ENCODE results near the gene TMEM51. TPM values are rescaled to one million over a fixed set of nuclear protein-coding genes. Genes with fewer than 3 reads are reported as not detected.
A peak's percentile ranks its signal among the peaks of the same experiment; 100 is the strongest.

TMEM51 gene
- total and polyA plus RNA-seq, 9 of the 15 experiments (the other 6 are each of a cell fraction or from before 2014, with no cell fraction given), result 0.06 to 1.4 (median 0.58) TPM

DNA sequence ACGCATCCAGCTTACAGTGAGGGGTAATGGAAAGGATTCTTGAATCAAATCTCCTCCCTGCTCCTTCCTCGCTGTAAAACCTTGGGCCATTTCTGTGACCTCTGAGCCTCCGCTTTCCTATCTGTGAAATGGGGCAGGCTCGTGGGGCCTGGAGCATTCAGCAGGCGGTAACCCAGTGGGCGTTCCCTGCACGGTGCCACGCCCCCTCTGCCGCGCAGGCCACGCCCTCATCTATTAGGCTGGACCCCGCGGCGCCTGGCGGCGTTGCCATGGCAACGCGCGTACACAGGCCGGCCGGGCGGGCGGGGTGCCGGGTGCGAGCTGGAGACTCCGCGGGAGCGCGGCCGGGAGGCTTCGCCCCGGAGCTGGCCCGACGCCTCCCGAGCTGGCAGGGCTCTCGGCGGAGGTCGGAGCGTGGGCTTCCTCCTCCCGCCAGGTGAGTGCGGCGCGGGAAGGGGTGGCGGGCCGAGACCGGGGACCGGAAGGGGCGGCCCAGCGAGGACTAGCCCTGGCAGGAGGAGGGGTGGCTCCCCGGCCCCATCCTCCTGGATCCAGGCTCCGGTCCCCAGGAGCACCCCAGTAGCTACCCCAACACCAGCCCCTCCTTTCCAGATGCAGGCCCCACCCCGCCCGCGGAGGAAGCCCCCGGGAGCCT lies 93.5 kb downstream of the TMEM51 start, which contains the start of gene FHAD1 (continued):
- TF ChIP-seq, protein P1, sequence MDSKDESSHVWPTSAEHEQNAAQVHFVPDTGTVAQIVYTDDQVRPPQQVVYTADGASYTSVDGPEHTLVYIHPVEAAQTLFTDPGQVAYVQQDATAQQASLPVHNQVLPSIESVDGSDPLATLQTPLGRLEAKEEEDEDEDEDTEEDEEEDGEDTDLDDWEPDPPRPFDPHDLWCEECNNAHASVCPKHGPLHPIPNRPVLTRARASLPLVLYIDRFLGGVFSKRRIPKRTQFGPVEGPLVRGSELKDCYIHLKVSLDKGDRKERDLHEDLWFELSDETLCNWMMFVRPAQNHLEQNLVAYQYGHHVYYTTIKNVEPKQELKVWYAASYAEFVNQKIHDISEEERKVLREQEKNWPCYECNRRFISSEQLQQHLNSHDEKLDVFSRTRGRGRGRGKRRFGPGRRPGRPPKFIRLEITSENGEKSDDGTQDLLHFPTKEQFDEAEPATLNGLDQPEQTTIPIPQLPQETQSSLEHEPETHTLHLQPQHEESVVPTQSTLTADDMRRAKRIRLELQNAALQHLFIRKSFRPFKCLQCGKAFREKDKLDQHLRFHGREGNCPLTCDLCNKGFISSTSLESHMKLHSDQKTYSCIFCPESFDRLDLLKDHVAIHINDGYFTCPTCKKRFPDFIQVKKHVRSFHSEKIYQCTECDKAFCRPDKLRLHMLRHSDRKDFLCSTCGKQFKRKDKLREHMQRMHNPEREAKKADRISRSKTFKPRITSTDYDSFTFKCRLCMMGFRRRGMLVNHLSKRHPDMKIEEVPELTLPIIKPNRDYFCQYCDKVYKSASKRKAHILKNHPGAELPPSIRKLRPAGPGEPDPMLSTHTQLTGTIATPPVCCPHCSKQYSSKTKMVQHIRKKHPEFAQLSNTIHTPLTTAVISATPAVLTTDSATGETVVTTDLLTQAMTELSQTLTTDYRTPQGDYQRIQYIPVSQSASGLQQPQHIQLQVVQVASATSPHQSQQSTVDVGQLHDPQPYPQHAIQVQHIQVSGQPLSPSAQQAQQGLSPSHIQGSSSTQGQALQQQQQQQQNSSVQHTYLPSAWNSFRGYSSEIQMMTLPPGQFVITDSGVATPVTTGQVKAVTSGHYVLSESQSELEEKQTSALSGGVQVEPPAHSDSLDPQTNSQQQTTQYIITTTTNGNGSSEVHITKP (IDR thresholded peaks at IDR 0.05; ENCODE audit: partially characterized antibody), result no peak
- TF ChIP-seq RBM25 (IDR thresholded peaks at IDR 0.05; ENCODE audit: low read depth, low read length, severe bottlenecking) (peak; percentile 20), ZNF134 (CRISPR knock-in tag; conservative IDR thresholded peaks at IDR 0.05) (peak; percentile 69; the same call in 1 of the 2 replicates), KDM1A (IDR thresholded peaks at IDR 0.05) (0 out of 4 replicates have a peak, but pooled peaks of 1 of the 2 experiments have one; percentile 16), YBX1 (IDR thresholded peaks at IDR 0.05) (no peak)

DNA sequence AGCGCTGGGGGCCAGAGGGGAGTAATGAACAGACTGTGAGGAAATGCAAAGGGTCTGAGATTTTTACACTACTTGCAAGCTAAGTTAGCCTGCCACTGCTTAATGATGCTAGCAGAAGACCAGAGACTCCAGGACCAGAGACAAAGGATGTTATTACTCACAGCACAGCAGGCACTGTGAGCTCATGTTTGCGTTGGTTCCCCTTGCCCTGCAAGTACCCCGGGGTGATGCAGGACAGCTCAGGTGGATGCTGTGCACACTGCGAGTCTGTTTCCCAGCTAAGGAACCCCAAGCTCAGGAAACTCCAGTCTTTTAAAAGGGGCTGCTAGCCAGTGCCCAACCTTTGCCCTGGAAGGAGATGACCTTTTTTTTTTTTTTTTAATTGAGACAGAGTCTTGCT lies 94.7 kb downstream of the TMEM51 start:
- H3K27me3 ChIP-seq (ENCODE audit: control insufficient read depth in 2 of 2, insufficient read depth in 2 of 2, low read length in 2 of 2), result peaks cover 16 to 37% of the 10 kb centered on the region in 2 experiments; a peak in 4 of 5 replicates
- intact Hi-C loops (cut with micrococcal nuclease) (no loop called here), in situ Hi-C loops (cut with MboI) (no loop called here)
- no peaks in the 10 kb centered on the region for H3K9me3 ChIP-seq (replicated peaks; ENCODE audit: control insufficient read depth, insufficient read depth, low read depth, low read length)
- no peaks in the 10 kb centered on the region for H3K79me2 ChIP-seq (ENCODE audit: control insufficient read depth, insufficient read depth, low read length)
- no peak for ATAC-seq
- 6% methylated on average over 4 of the region's 4 CpGs for WGBS (ENCODE audit: insufficient coverage, low coverage, missing lambda C conversion rate)
- FAIRE-seq, result no peak
- no peak overlapping the region for H3K4me2 ChIP-seq (ENCODE audit: insufficient read depth, low read length)
- no peak overlapping the region for H2AFZ ChIP-seq (ENCODE audit: low read depth, low read length)
- no peaks in the 10 kb centered on the region for H3K9me1 ChIP-seq (ENCODE audit: control insufficient read depth, insufficient read depth, low read length)
- H4K20me1 ChIP-seq (replicated peaks; ENCODE audit: control insufficient read depth, insufficient read depth, low read length), result no peaks in the 10 kb centered on the region
- H3K9ac ChIP-seq (ENCODE audit: insufficient read depth in 1 of 2, low read depth in 2 of 2, low read length in 2 of 2), result no peak overlapping the region
- CTCF ChIA-PET (ENCODE audit: low intra/inter-chr PET ratio), result no interaction called here
- H3K4me1 ChIP-seq (replicated peaks in 1 of 2; ENCODE audit: control insufficient read depth in 2 of 2, insufficient read depth in 2 of 2, low read length in 2 of 2), result peaks cover 0 to 8% of the 10 kb centered on the region in 2 experiments; a peak in 2 of 5 replicates
- no peak for DNase-seq (ENCODE audit: extremely low read depth in 1 of 4, low spot score in 3 of 4)
- BruUV-seq (replicated peaks), result no TSS peak
- no peak overlapping the region for H3K4me3 ChIP-seq
- no peak overlapping the region for H3K27ac ChIP-seq (ENCODE audit: extremely low read depth, low read depth, low read length)
- POLR2A ChIA-PET, result interaction anchor here (0.8 kb wide), 1 partner anchor 76 kb away, joined by 3 read pairs; no protein-coding TSS in a partner anchor
- no peaks in the 10 kb centered on the region for H3K36me3 ChIP-seq (ENCODE audit: control insufficient read depth, insufficient read depth, low read length)
- TF ChIP-seq SMAD1 (IDR thresholded peaks at IDR 0.05; ENCODE audit: low read depth, low read length, partially characterized antibody) (no peak), ZBED1 (IDR thresholded peaks at IDR 0.05) (no peak), ARID2 (IDR thresholded peaks at IDR 0.05) (no peak), ZNF668 (CRISPR knock-in tag; IDR thresholded peaks at IDR 0.05) (no peak), TAF15 (IDR thresholded peaks at IDR 0.05; ENCODE audit: low read depth, low read length) (no peak), PHB (CRISPR knock-in tag; IDR thresholded peaks at IDR 0.05) (no peak)
- TF ChIP-seq, protein P2, sequence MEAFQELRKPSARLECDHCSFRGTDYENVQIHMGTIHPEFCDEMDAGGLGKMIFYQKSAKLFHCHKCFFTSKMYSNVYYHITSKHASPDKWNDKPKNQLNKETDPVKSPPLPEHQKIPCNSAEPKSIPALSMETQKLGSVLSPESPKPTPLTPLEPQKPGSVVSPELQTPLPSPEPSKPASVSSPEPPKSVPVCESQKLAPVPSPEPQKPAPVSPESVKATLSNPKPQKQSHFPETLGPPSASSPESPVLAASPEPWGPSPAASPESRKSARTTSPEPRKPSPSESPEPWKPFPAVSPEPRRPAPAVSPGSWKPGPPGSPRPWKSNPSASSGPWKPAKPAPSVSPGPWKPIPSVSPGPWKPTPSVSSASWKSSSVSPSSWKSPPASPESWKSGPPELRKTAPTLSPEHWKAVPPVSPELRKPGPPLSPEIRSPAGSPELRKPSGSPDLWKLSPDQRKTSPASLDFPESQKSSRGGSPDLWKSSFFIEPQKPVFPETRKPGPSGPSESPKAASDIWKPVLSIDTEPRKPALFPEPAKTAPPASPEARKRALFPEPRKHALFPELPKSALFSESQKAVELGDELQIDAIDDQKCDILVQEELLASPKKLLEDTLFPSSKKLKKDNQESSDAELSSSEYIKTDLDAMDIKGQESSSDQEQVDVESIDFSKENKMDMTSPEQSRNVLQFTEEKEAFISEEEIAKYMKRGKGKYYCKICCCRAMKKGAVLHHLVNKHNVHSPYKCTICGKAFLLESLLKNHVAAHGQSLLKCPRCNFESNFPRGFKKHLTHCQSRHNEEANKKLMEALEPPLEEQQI (IDR thresholded peaks at IDR 0.05), result no peak
